NCI-H2107 treated with DMSO at 0.1 percent for 48 hours (cell line): ENCODE results near the gene NPIPA3.
"Not testable (repeated sequence)": the region's sequence is repeated elsewhere in the genome, so short reads cannot be mapped to it uniquely, and the experiment has no call there.

Experiments used
- DNase-seq: peaks from one replicate; lab custom pipeline; 2025; ENCODE audit not compliant: unreplicated experiment; lab: John Stamatoyannopoulos, UW

Gene NPIPA3

GRCh38 chr16:14703156-14704011, at the start of gene NPIPA3:
NPIPA3 (plus strand) TSS chr16:14703411; CDS start chr16:14708944, 5,533 bp downstream.
- DNase-seq = not testable (repeated sequence)

- DNase-seq = no peak
Observed at GRCh38 chr16:14658063-14658462, 45.1 kb upstream of the NPIPA3 start.

GRCh38 chr16:14667347-14668266, 35.6 kb upstream of the NPIPA3 start:
- no peak for DNase-seq

GRCh38 chr16:14668556-14669223, 34.5 kb upstream of the NPIPA3 start:
- DNase-seq = no peak

- no peak for DNase-seq
Observed at GRCh38 chr16:14669776-14670175, 33.4 kb upstream of the NPIPA3 start.

- DNase-seq = no peak
Observed at GRCh38 chr16:14672403-14672971, 30.7 kb upstream of the NPIPA3 start.

- no peak for DNase-seq
Observed at GRCh38 chr16:14676633-14677032, 26.6 kb upstream of the NPIPA3 start.

GRCh38 chr16:14677627-14678026, 25.6 kb upstream of the NPIPA3 start:
- DNase-seq = no peak

GRCh38 chr16:14678748-14679497, 24.3 kb upstream of the NPIPA3 start:
- no peak for DNase-seq

- DNase-seq = not testable (repeated sequence)
Observed at GRCh38 chr16:14680396-14680795, 22.8 kb upstream of the NPIPA3 start.

GRCh38 chr16:14681115-14681514, 22.1 kb upstream of the NPIPA3 start:
- no peak for DNase-seq

- no peak for DNase-seq
Observed at GRCh38 chr16:14682121-14682520, 21.1 kb upstream of the NPIPA3 start.

- DNase-seq = not testable (repeated sequence)
Observed at GRCh38 chr16:14685870-14686793, 17.1 kb upstream of the NPIPA3 start.

- not testable (repeated sequence) for DNase-seq
Observed at GRCh38 chr16:14694129-14694528, 9.1 kb upstream of the NPIPA3 start, which contains the start of gene PLA2G10. PLA2G10 (minus strand) TSS chr16:14694308; CDS start chr16:14694229, 79 bp downstream.

GRCh38 chr16:14701859-14702258, 1.4 kb upstream of the NPIPA3 start:
- not testable (repeated sequence) for DNase-seq

GRCh38 chr16:14702672-14703071, 539 bp upstream of the NPIPA3 start:
- not testable (repeated sequence) for DNase-seq

GRCh38 chr16:14733233-14733632, 30.0 kb downstream of the NPIPA3 start:
- DNase-seq = not testable (repeated sequence)

GRCh38 chr16:14740832-14741385, 37.7 kb downstream of the NPIPA3 start:
- not testable (repeated sequence) for DNase-seq
